MM.1S (cell line): ENCODE results near the gene MFRP.

Source experiments
- CTCF ChIP-seq: fragments of 300-600 bp; sonication (generic); IDR thresholded peaks from 2 replicates; pipeline ENCODE4 v1.5.1; 2016; ENCODE audit warnings: antibody characterized with exemption, low read length, mixed read lengths
- EZH2 ChIP-seq: fragments of 300-600 bp; sonication (generic); optimal IDR thresholded peaks from 2 replicates; pipeline ENCODE3; 2017; ENCODE audit warnings: low read depth, mild to moderate bottlenecking, antibody characterized with exemption, low read length, mixed read lengths

DNA sequence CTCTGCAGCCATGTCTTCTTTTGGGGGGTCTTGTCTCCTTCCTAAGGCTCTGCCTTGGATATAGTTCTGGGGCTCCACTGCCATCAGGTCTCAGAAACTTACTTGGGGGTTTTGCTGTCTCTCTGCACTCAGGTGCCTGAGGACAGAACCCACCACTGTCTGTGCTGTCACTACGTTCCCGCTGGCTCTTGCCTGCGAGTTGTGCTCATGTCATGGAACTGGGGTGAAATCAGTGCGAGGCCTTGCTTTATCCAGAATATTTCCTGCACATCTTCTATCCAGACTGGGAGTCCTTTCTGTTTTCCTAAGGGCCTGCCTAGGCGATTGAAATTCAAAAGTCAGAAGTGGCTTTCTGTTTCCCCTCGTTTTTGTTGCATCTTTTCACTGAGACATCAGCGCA, 41.6 kb upstream of the MFRP start:
- no peak for TF ChIP-seq CTCF
- no peak for TF ChIP-seq EZH2
